ENCODE measurements around the gene TFAP2A. TPM values are rescaled to one million over a fixed set of nuclear protein-coding genes. Genes with fewer than 3 reads are reported as not detected.

Gene TFAP2A
- total and polyA plus RNA-seq, 8 donors: 0.17 to 0.97 (median 0.39) TPM

DNA sequence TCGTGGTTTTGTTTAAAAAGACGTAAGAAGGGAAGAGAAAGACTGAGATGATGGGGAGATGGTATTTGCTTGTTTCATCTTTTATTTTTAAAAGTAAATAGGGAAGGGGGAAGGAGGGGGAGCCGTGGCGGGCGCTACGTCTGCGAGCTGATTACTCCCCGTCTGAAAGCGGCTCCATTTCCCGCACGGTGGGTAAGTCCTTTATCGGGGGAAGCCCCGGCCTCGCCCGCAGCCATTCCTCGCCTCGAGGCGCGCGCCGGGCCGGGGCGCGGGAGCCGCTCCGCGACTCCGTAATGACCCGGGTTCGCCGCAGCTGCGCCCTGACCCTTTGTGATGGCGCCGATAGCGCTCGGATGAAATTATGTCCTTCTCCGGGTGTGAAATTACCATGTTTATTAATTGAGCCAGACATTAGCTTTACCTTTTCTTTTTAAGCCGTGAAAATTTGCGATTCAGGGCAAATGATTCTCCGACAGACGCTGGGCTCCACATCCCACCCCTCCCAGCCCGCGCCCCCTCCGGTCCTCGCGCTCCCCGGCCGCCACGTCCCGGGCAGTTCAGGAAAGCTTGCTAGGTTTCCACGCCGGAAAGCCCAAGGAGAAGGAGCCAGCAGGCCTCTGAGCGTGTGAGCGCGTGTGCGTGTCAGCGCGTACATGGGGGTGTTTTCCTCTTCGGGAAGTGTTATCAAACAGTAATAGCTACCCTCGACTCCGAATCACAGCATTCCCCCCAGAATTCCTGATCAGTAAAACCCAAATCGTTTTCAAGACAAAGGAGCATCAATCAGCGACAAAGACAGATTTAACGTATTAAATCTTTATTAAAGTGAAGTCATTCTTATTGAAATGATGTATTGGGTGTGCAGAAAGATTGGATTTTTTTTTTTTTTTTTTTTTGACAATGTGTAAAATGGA lies 30.0 kb downstream of the TFAP2A start:
- ATAC-seq (no peak), DNase-seq (no peak)
- Histone ChIP-seq H3K27ac (no peak overlapping the region), H3K4me3 (no peak overlapping the region), H3K4me1 (no peaks in the 10 kb centered on the region), H3K9me3 (no peaks in the 10 kb centered on the region), H3K36me3 (no peaks in the 10 kb centered on the region), H3K27me3 (peaks cover 97 to 100% of the 10 kb centered on the region in 2 donors)
- intact Hi-C loops (cut with DNase I): no loop called here
- TF ChIP-seq CTCF (IDR thresholded peaks at IDR 0.05): no peak

GRCh38 chr6:10384091-10384609 lies 30.7 kb downstream of the TFAP2A start:
- Histone ChIP-seq H3K27me3 (peaks cover 90 to 100% of the 10 kb centered on the region in 2 donors), H3K4me3 (no peak overlapping the region), H3K27ac (no peak overlapping the region), H3K36me3 (no peaks in the 10 kb centered on the region), H3K9me3 (no peaks in the 10 kb centered on the region), H3K4me1 (no peaks in the 10 kb centered on the region)
- ATAC-seq (no peak), DNase-seq (no peak)
- no peak for TF ChIP-seq CTCF (IDR thresholded peaks at IDR 0.05)
- intact Hi-C loops (cut with DNase I): no loop called here

DNA sequence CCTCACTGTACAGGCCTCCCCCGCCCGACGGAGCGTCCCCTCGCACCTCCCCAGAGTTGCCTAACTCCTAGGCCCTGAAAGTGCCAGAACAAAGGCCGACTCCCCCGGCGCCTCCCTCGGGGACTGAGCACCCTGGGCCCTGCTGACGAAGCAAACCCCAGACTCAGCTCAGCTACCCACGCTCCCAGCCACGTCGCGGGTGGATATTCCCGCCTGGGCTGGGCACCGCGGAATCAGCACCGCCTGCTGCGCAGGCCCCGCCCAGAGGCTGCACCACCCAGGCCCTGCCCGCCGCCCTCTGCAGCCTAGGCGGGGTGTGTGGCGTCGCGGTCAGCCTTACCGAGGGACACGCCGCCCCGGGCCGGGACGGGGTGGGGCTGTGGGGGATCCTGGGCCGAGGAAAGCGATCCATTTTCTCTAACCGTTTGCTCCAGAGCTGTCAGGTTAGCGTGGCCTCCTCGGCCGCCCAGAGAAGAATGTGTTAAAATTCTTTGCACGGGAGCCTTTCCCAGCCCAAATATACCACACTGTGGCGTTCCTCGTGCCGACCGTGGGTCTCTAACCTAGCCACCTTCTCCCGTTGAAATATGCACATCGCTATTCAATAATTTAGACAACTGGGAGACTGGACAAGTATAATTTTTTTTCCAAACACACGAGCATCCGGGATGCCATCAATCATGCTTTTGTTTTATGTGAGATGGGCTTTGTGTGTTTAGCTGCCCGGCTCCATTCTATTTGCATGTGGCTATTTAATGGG lies 31.4 kb downstream of the TFAP2A start:
- TF ChIP-seq CTCF (IDR thresholded peaks at IDR 0.05): no peak
- ATAC-seq (peak; percentile 61), DNase-seq (peak in 1 of 4 donors; percentile 77)
- Histone ChIP-seq H3K4me1 (no peaks in the 10 kb centered on the region), H3K9me3 (no peaks in the 10 kb centered on the region), H3K27ac (no peak overlapping the region), H3K4me3 (no peak overlapping the region), H3K27me3 (peaks cover 83 to 100% of the 10 kb centered on the region in 2 donors), H3K36me3 (no peaks in the 10 kb centered on the region)
- intact Hi-C loops (cut with DNase I): no loop called here

- no peaks in the 10 kb centered on the region for H3K9me3 ChIP-seq
- H3K4me1 ChIP-seq: no peaks in the 10 kb centered on the region
- peaks cover 77 to 100% of the 10 kb centered on the region in 2 donors for H3K27me3 ChIP-seq
- no peak for TF ChIP-seq CTCF (IDR thresholded peaks at IDR 0.05)
- H3K36me3 ChIP-seq: no peaks in the 10 kb centered on the region
- intact Hi-C loops (cut with DNase I): no loop called here
- no peak overlapping the region for H3K27ac ChIP-seq
- DNase-seq (no peak), ATAC-seq (no peak)
- no peak overlapping the region for H3K4me3 ChIP-seq
These were observed 32.0 kb downstream of the TFAP2A start for GRCh38 chr6:10382728-10383330.
